HG03442 (cell line): ENCODE data around the gene PDS5B.
A peak's percentile ranks its signal among the peaks of the same experiment; 100 is the strongest.
"Not testable (repeated sequence)": the region's sequence is repeated elsewhere in the genome, so short reads cannot be mapped to it uniquely, and the experiment has no call there.

ENCODE experiments used
- ATAC-seq: cut with Tn5 transposase; IDR thresholded peaks from one replicate; pipeline ENCODE4 v1.9.1; 2021; ENCODE audit warnings: mild to moderate bottlenecking, moderate library complexity; ENCODE audit not compliant: unreplicated experiment

Gene PDS5B

GRCh38 chr13:32723987-32724386 is 137.7 kb downstream of the PDS5B start:
- no peak for ATAC-seq

- no peak for ATAC-seq
Measured at GRCh38 chr13:32726374-32727037, 140.3 kb downstream of the PDS5B start.

- no peak for ATAC-seq
Measured at GRCh38 chr13:32728327-32728726, 142.1 kb downstream of the PDS5B start.

- not testable (repeated sequence) for ATAC-seq
Measured at GRCh38 chr13:32729097-32729496, 142.8 kb downstream of the PDS5B start.

- no peak for ATAC-seq
Measured at GRCh38 chr13:32731074-32731473, 144.8 kb downstream of the PDS5B start.

- ATAC-seq: no peak
Measured at GRCh38 chr13:32731576-32731975, 145.3 kb downstream of the PDS5B start.

GRCh38 chr13:32733690-32734089 is 147.4 kb downstream of the PDS5B start:
- ATAC-seq: no peak

- no peak for ATAC-seq
Measured at GRCh38 chr13:32734511-32734910, 148.3 kb downstream of the PDS5B start.

GRCh38 chr13:32735859-32736258 is 149.6 kb downstream of the PDS5B start:
- ATAC-seq: no peak

- ATAC-seq: no peak
Measured at GRCh38 chr13:32736648-32737047, 150.4 kb downstream of the PDS5B start.

GRCh38 chr13:32737111-32737571 is 150.9 kb downstream of the PDS5B start:
- peak; percentile 66 for ATAC-seq

GRCh38 chr13:32737679-32738078 is 151.4 kb downstream of the PDS5B start:
- ATAC-seq: peak; percentile 33

- ATAC-seq: no peak
Measured at GRCh38 chr13:32745509-32745908, 159.3 kb downstream of the PDS5B start.

- ATAC-seq: no peak
Measured at GRCh38 chr13:32746474-32746873, 160.2 kb downstream of the PDS5B start.

GRCh38 chr13:32748305-32748704 is 162.1 kb downstream of the PDS5B start:
- no peak for ATAC-seq

- ATAC-seq: no peak
Measured at GRCh38 chr13:32751340-32751739, 165.1 kb downstream of the PDS5B start.

- no peak for ATAC-seq
Measured at GRCh38 chr13:32752311-32752710, 166.1 kb downstream of the PDS5B start.

- no peak for ATAC-seq
Measured at GRCh38 chr13:32752997-32753606, 166.8 kb downstream of the PDS5B start.

GRCh38 chr13:32754179-32754578 is 167.9 kb downstream of the PDS5B start:
- no peak for ATAC-seq

GRCh38 chr13:32759152-32759551 is 172.9 kb downstream of the PDS5B start:
- ATAC-seq: no peak

- ATAC-seq: no peak
Measured at GRCh38 chr13:32761472-32761871, 175.2 kb downstream of the PDS5B start.

- no peak for ATAC-seq
Measured at GRCh38 chr13:32779119-32779518, 192.9 kb downstream of the PDS5B start.

- no peak for ATAC-seq
Measured at GRCh38 chr13:32781906-32782305, 195.7 kb downstream of the PDS5B start.
